Breast epithelium (tissue), 3 donors: Measurements from ENCODE around the gene TBC1D30.

Experiments used
- POLR2AphosphoS5 ChIP-seq, 3 donors: sonication (generic); formaldehyde crosslinking; IDR thresholded peaks; one replicate each; pipeline ENCODE4 v1.6.1; 2017; ENCODE audit warnings: antibody characterized with exemption in 3 of 3
- TF ChIP-seq, protein P1 (sequence below), 3 donors: fragments of 450-650 bp; IDR thresholded peaks; one replicate each; pipeline ENCODE4 v1.5.1; 2016 to 2017; ENCODE audit warnings: antibody characterized with exemption in 3 of 3, mild to moderate bottlenecking in 3 of 3, moderate library complexity in 3 of 3

- TF ChIP-seq, protein P1, sequence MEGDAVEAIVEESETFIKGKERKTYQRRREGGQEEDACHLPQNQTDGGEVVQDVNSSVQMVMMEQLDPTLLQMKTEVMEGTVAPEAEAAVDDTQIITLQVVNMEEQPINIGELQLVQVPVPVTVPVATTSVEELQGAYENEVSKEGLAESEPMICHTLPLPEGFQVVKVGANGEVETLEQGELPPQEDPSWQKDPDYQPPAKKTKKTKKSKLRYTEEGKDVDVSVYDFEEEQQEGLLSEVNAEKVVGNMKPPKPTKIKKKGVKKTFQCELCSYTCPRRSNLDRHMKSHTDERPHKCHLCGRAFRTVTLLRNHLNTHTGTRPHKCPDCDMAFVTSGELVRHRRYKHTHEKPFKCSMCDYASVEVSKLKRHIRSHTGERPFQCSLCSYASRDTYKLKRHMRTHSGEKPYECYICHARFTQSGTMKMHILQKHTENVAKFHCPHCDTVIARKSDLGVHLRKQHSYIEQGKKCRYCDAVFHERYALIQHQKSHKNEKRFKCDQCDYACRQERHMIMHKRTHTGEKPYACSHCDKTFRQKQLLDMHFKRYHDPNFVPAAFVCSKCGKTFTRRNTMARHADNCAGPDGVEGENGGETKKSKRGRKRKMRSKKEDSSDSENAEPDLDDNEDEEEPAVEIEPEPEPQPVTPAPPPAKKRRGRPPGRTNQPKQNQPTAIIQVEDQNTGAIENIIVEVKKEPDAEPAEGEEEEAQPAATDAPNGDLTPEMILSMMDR (IDR thresholded peaks at IDR 0.05) = no peak
- no peak for TF ChIP-seq POLR2AphosphoS5 (IDR thresholded peaks at IDR 0.05)
These were observed 58.2 kb downstream of the TBC1D30 start for GRCh38 chr12:64882687-64883086.
